Mesenteric fat pad (tissue), 1 donor: Measurements from ENCODE around the gene TMEM45A. TPM values are rescaled to one million over a fixed set of nuclear protein-coding genes. Genes with fewer than 3 reads are reported as not detected.
"Not testable (repeated sequence)": the region's sequence is repeated elsewhere in the genome, so short reads cannot be mapped to it uniquely, and the experiment has no call there.

Experiments used
- DNase-seq: peaks from one replicate; pipeline ENCODE4 v3.0.0-alpha.2; 2020; ENCODE audit warnings: low spot score
- total RNA-seq: library from RNA; stranded (reverse); fragmentation: NEBNext Ultra II Directional; extraction: Animal tissue kit (Norgen Biotek cat#: 25700); gene quantifications from one replicate; pipeline ENCODE4 v1.2.1, GENCODE V29; 2021
- donor health status: DM: yes; HTN: yes; CAD: no.

TMEM45A gene
- total RNA-seq, 1 donor from 2014 or later, result 32.0 TPM

DNA sequence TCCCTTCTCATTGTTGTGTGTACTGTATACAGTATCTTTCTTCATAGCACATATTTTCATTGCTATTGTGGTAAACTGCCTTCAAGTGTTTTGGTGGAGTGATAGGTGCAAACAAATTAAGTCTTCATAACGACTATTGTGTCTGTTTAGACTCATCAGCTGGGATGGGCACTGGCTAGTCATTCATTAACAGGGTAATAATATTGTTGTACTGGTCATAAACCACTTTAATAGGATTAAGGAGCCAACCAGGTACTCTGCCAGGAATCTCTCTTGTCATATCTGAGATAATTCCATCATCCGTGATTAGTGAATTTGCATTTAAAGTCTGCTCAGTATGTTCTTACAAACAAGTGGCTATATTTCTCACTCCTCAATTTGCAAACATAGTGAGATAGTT lies 10.2 kb upstream of the TMEM45A start:
- no peak for DNase-seq

DNA sequence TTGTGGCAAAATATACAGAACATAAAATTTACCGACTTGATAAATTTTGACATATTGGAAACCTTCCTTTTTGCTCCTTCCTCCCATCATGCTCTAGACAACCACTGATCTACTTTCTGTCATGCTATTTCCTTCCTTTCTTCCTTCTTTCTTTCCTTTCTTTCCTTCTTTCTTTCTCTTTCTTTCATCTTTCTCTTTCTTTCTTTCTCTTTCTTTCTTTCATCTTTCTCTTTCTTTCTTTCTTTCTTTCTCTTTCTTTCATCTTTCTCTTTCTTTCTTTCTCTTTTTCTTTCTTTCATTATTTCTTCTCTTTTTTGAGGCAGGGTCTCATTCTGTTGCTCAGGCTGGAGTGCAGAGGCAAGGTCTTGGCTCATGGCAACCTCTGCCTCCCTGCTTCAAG lies 8.9 kb upstream of the TMEM45A start:
- DNase-seq, result no peak

DNA sequence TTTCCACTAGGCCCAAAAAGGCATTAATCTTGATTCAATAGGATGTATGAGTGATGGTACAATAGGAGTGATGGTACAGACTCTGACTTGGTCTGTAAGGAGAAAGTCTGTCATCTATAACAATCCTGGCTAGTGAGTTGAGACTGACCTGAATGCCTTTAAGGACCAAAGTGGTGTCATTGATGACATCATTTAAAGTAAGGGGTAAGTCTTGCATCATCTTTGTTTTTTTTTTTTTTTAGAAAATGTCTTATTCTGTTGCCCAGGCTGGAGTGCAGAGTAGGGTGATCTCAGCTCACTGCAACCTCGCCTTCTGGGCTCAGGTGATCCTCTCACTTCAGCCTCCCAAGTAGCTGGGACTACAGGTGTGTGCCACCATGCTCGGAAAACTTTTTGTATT lies 5.6 kb upstream of the TMEM45A start:
- no peak for DNase-seq

DNA sequence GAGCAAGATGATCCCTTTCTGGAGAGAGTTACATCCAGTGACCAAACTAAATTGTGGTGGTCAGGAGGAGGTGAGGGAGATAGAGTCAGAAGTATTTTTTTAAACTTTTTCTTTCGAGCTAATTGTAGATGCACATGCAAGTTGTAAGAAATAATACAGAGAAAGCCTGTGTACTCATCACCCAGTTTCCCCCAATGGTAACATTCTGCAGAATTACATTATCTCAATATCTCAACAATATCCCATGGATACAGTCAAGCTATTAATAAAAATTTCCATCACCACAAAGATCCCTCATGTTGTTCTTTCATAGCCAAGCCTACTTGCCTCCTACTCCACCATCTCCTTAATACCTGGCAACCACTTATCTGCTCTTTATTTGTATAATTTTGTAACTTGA lies 3.3 kb upstream of the TMEM45A start:
- no peak for DNase-seq

DNA sequence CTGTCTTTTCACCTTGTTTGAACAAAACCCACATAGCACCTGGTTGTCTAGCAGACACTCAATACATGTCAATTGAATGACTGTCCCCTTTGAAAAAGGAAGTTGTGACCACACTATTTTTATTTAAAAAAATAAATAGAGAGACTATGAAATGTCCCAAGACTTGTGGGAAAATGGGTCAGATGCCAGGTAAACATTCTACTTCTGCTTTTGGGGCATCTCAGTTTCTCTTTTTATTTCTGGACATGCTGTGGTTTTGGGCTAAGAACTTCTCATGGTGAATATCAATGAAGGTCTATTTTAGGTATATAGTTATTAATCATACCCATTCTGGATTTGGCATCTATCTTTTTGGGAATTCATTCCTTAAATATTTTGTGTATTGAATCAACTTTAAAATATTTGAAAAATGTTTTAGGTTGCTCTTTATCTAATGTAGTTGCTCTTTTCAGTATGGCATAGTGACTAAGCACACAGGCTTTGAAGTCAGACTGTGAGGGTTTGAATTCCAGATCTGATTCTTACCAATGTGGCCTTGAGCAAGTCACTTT lies 4.4 kb downstream of the TMEM45A start:
- DNase-seq, result no peak

DNA sequence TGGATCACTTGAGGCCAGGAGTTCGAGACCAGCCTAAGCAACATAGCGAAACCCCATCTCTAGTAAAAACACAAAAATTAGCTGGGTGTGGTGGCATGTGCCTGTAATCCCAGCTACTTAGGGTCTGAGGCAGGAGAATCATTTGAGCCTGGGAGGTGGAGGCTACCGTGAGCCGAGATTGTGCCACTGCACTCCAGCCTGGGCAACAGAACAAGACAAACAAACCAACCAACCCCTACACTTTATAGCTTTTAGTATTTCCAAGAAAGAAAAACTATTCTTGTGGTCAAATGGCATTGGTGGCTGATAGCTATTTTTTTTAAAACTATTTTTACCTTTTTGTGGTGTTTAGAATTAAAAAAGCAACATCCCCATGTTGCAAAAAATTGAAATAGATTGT lies 7.2 kb downstream of the TMEM45A start:
- DNase-seq, result no peak

DNA sequence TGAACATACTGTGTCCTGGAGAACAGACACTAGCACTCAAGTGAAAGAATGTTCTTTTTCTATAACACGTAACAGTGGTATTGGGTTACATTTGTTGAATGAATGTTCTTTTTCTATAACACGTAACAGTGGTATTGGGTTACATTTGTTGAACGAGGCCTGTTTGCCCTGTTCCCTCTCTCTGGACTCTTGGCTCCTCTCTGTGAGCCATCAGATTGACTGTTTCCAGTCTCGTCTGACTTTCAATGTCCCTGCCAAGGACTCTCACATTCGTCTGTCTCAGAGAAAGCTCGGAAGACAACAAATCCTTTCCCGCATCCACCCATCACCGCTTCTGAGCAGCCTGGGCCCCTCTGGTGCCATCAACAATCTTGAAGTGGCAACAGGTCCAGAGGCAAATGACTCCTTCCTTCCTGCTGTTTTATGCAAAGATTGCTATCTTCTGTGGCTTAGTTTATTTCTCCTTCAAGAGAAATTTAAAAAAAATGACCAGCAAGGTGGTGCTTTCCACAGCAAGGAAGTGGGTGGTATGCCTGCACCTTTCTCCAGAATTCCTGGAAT lies 8.0 kb downstream of the TMEM45A start:
- no peak for DNase-seq

DNA sequence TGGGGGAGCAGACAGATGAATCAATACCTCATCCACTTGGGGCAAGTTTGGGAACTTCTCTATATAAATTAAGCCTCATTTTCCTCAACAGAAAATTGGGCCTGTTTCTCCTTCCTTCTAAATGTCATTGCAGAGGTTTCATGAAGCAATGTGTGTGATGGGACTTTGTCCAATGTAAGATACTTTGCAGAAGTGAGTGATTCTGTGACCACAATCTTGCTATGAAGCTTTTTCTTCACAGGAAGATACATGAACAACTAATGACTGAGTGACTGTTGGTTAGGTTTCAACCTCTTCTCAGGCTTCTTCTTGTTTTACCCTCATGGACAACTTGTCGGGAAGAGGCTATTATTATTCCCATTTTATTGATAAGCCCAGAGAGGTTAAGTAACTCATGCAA lies 11.0 kb downstream of the TMEM45A start:
- no peak for DNase-seq

DNA sequence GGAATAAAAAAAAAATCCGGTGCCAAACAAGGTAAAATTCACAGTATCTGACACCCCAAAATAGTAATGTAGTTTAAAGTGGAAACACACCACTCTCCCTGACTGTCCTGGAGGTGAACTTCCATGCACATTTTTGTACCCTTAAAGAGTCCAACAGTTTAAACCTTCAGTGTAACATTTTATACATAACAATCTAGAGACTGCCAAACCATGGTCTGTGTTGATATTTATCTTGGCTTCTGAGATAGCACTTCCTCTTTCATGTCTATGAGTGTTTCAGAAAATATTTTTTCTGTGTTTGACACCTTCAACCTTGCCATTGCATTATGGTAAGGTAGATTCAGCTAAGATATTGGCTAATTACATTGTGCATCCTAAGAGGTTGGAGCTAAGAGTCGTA lies 13.9 kb downstream of the TMEM45A start:
- no peak for DNase-seq

DNA sequence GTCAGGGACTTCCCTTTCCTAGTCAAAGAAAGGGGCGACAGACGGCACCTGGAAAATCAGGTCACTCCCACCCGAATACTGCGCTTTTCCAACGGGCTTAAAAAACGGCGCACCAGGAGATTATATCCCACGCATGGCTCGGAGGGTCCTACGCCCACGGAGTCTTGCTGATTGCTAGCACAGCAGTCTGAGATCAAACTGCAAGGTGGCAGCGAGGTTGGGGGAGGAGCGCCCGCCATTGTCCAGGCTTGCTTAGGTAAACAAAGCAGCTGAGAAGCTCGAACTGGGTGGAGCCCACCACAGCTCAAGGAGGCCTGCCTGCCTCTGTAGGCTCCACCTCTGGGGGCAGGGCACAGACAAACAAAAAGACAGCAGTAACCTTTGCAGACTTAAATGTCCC lies 17.4 kb downstream of the TMEM45A start:
- not testable (repeated sequence) for DNase-seq

DNA sequence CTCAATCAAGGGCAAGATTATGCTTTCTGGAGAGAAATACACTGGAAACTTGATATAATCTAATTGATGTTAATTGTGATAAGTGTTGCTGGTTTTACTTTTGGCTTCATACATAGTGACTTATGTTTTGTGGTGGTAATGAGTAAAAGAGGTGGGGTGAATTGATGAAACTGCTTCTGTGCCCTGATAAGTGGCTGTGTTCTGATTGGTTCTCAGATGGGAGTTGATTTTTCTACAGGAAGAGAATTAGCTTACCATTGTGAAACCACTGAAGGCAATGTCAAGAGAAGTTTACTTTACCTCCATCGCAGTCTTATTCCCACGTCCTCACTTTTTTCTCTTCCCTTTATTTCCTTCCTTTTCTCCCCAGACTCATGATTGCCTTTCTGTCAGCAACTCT lies 23.8 kb downstream of the TMEM45A start:
- no peak for DNase-seq

DNA sequence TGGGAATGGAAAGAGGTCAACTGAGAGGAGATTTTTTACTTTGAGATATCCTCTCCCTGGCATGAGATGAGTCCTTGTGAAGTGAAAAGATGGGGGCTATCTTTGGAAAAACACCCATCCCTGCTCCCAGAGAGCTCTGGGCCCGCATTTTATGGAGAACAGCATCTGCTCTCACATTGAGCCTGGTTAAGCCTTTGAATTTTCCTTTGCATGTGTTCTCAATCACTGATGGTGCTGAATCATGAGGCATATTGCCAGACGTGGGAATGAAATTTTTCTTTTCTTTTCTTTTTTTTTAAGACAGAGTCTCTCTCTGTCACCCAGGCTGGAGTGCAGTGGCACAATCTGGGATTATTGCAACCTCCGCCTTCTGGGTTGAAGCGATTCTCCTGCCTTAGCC lies 24.4 kb downstream of the TMEM45A start:
- DNase-seq, result no peak

DNA sequence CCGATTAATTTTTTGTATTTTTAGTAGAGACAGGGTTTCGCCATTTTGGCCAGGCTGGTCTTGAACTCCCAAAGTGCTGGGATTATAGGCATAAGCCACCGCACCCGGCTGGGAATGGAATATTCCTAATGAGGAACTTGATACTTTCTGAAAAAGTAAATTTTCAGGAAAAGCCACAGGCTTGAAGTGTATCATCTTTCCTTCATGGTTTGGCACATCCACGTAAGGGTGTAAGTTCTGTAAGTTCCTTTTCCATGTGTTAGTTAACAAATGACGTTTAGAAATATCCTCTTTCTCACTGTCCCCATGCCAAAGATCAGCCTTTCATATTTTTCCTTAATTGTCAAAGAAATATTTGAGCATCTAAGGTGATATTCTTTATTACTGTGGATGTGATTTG lies 24.9 kb downstream of the TMEM45A start:
- DNase-seq, result no peak

DNA sequence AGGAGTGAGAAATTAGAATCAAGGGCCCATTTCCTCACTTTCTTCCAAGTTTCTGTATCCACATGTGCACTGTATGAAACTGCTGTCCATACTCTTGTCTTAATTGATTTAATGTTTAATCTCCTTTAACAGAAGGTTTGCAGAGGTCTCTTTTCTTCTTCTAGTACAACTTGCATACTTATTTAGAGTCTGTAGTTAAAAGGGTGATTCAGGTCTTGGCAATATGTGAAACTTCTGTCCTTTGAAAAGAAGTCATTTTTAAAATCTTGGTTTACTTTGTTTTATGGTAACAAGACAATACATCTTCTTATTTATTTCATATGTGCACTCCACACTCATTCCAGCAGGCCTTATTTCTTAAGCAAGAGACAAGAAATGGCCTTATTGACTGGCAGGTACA lies 25.8 kb downstream of the TMEM45A start:
- no peak for DNase-seq

DNA sequence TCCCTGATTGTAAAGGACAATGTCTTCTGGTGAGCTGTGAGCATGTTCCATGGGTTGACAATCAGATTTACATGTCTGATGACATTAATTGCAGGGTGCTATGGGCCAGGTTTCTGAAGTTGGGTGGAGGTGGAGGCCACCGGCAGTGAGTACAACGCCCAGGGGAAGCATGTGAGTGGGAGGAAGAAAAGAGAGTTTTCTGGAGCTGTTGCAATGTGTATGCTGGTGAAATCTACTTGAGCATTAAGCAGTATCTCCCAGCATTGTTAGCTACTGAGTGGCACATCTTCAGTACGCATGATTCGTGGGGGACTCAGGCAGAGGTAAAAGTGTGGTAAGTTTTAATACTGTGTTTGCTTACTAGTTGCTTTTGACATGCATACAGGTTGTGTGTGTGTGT lies 26.6 kb downstream of the TMEM45A start:
- no peak for DNase-seq

DNA sequence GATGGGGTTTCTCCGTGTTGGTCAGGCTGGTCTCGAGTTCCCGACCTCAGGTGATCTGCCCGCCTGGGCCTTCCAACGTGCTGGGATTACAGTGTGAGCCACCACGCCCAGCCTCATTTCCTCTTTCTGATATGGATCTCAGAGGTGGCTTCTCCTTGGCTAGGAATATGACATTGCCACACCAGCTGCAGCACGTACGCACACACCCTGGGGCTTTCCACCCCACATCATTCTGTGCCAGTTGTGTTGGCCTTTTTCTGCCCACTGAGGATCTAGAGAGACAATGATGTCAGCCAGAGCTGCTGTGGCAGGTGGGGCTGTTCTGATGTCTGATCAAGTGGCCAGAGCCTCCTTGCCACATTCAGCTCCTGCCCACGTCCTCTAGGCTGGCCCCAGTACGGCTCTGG lies 29.0 kb downstream of the TMEM45A start:
- DNase-seq, result no peak

DNA sequence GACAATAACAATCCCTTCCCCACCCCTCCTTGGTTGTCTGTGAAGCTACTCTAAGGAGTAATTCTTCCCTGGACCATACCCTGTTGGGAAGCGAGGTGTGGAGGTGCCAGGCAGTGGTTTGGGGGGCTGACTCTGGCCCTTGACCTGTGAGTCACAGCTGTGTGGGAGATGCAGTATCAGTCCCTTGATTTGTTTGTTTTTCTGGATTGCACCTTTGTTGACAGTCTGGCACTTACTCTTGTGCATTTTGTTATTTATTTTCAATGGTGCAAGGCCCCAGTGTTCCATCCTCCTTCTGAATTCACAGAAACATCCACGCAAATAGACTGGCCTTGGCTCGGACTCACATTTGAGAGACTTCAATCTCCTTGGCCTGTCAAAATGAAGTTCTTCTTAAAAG lies 29.7 kb downstream of the TMEM45A start:
- DNase-seq, result no peak

DNA sequence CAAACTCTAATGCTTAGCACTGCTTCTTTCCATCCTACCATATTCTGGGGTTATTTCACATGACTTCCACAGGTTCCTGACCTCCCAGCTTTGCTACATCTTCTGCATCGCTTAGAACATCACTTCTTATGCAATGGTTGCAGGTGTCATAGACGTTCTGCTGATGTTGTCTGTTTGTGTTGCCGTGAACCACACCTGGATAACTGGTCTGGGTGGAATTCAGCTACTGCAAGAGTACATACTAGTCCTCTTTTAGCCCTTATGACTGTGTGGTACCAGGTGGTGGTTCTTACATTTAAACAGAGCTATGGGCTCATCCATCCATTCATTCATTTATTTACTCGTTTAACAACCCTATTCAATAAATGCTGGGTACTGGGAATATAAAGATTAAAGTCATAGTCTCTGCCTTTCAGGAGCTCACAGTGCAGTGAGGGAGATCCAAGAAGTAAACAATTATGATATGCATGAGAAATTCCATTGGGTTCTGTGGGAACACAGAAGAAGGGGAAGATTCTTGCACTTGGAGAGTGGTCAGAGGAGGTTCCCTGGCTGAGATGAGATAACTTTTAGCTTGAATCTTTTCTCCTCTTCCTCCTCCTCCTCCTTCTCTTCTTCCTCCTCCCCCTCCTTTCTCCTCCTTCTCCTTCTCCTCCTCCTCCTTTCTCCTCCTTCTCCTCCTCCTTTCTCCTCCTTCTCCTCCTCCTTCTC lies 30.8 kb downstream of the TMEM45A start:
- DNase-seq, result no peak

DNA sequence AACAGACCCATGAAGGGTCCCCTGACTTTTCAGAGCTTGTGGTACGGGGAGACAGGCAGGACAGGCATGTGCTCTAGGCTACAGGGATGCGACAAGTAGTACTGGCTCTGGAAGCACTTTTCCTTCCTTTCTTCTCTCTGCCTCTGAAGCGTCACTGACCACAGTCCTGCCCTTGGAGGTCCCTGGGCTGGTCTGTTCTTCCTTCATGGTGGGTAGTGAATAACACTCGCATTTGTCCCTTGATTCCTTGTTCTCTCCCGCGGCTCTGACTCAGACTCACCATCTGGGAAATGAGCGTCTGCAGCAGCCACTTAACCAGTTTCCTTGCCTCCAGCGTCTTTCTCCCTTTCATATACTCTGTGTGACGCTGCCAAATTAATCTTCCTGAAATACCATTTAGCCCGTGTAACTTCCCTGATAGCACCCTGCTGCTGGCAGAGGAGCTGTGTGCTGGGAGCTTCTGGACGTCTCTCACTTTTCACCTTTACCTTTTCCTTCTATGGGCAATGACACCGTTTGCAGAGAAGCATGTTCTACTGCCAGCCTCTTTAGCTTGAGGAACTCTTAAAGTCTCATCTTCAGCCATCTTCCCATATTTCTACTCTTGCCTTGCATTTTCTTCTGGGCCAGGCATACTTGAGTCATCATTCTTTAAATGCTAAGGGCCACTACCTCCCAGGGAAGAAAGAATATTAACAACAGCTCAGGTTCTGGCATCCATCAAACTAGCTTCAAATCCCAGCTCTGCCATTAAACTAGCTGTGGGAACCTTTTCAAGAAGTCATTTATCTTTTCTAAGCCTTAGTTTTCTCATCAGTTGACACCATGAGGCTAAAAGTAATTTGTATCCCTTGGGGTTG lies 33.6 kb downstream of the TMEM45A start:
- DNase-seq, result no peak

DNA sequence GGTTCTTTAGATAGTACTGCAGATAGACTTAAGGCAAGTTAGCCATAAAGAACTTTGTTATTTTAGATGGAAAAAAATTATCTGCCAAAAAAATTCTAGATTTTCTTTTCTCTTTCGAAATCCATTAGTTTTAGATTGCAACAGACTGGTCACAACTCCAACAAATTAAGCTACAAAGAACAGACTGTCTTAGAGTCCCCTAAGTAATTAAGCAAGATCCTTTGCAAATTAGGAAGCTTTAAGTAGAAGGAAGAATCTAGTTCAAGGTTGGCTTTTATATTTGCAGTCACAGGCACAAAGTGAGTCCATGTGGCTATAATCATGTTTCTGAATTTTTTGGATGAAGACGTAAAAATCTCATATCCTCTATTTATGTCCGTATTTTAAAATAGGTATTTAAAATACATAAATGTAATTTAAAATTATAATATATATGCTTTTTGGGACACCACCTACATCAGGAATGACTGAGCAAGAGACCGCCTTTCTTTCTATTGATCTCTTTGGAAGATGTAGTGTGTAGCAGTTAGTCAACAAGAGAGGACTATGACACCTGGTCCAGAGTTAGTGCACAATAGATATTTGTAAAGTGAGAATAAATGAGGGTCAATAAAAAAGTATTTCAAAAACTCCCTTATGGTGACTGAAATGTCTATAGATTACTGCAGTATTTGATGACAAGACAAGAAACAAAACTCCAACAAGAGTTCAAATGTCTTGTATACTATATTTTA lies 34.4 kb downstream of the TMEM45A start:
- DNase-seq, result no peak

DNA sequence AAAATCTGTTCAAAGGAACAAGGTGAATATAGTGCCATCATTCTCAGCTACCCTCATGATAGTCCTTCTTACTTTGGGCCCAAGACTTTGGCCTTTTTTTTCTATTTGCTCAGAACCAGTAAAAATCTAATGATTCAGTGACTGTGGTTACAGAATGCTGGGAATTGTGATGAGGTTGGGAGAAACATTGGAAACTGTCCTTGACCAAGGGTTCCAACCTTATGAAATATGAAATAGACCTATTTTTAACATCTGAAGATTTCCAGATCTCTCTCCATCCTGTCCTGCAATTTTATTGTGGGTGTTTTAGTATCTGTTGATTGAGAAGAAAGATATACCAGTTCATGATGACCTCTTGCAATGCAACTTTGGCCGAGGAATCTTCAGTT lies 34.9 kb downstream of the TMEM45A start:
- no peak for DNase-seq

DNA sequence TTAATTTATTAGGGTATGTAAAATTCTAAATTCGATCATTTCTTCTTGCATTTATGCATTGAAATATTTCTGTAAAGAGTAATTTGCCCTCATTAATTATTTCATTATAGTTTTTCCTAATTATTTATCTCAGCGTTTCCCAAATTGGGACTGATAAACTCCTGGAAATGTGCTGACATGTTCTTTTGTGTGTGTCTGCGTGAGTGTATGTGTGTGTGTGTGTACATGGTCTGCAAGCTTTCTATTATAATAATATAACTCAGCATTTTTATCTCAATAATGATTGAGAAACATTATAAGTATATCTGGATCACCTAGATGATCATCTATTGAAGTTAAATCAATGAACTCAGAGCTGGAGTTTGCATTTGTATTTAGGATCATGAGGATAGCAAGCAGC lies 38.7 kb downstream of the TMEM45A start:
- DNase-seq, result no peak
